ENCODE results near the gene SMIM26.
A peak's percentile ranks its signal among the peaks of the same experiment; 100 is the strongest.
"Not testable (repeated sequence)": the region's sequence is repeated elsewhere in the genome, so short reads cannot be mapped to it uniquely, and the experiment has no call there.

The SMIM26 gene, protein sequence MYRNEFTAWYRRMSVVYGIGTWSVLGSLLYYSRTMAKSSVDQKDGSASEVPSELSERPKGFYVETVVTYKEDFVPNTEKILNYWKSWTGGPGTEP

DNA sequence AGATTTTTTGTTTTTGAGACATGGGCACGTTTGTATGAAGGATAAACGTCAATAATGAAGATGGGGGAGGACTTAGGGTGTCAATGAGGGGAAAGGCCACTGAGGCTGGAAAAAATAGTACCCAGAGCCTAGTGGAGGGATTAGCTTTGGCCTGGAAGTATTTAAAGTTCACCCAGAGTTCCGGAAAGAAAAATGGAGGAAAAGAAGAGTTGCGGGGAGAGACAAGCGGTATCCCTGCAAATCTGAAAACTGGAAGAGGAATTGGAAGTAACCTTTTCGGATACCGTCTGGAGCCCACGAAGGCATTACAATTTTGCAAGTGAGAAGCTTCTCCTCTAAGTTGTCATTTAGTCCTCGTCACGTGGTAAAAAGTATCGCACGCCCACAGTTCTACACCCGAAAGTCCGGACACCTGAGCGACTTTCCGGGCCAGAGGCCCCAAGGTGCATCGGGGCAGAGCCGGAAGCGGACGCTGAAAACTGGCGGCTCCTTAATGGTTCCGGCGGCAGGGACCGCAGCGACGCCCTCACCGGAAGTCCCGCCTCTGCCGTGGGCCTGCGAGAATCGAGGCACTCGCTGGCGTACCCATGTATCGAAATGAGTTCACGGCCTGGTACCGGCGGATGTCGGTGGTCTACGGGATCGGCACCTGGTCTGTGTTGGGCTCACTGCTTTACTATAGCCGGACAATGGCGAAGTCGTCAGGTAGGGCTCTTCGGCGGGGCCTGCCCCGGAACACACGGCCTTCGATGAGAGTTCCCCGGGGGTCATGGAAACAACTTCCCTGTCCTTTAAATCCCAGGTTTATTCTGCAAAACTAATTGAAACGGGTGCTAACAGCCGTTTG lies at the start of gene SMIM26:
SMIM26 (plus strand) TSS at position 541 of the 847 bp plus-strand sequence; CDS start at position 588, 47 bp downstream.
- DNase-seq = peak; percentile 98

DNA sequence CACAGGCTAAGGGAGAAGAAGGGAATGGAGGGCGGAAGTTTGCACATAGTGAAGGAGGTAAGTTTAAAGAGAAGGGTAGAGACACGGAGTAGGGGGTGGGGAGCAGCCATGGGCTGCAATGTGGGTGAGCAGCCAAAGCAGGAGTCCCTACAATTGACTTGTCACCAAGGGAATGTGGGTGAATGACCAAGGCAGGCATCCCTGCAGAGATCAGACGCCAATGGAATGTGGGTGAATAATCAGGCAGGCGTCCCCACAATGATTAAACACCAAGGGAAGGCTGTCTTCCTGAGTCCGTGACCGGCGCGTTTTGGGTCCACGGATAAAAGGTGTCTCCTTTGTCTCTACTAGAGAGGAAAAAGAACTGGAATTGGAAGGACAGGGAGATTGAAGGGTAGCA lies 45.2 kb upstream of the SMIM26 start:
- DNase-seq = not testable (repeated sequence)

- DNase-seq = no peak
These were observed 44.2 kb upstream of the SMIM26 start for GRCh38 chr20:18523066-18523465.

DNA sequence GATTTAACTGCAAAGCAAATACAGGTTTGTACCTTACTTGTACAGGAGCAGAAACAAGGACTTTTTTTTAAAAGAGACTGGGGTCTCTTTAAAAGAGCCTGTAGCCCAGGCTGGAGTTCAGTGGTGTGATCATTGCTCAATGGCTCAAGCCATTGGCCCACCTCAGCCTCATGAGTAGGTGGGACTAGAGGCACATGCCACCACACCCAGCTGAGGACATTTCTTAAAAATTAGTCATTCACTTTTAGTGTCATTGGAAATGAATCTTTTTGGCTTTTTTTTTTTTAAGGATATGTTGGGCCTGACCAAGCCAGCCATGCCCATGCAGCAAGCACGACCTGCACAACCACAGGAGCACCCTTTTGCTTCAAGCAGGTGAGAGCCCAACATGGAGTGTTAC lies 42.6 kb upstream of the SMIM26 start:
- DNase-seq = no peak

DNA sequence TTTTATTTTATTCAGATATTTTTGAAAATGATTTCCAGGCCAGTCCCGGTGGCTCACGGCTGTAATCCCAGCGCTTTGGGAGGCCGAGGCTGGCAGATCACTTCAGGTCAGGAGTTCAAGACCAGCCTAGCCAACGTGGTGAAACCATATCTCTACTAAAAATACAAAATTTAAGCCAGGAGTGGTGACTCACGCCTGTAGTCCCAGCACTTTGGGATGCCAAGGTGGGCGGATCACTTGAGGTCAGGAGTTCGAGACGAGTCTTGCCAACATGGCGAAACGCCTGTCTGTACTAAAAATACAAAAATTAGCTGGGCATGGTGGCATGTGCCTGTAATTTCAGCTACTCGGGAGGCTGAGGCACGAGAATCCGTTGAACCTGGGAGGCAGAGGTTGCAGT lies 40.5 kb upstream of the SMIM26 start:
- DNase-seq = not testable (repeated sequence)

GRCh38 chr20:18527339-18527738 lies 39.9 kb upstream of the SMIM26 start:
- no peak for DNase-seq

GRCh38 chr20:18527836-18528235 lies 39.4 kb upstream of the SMIM26 start:
- no peak for DNase-seq

DNA sequence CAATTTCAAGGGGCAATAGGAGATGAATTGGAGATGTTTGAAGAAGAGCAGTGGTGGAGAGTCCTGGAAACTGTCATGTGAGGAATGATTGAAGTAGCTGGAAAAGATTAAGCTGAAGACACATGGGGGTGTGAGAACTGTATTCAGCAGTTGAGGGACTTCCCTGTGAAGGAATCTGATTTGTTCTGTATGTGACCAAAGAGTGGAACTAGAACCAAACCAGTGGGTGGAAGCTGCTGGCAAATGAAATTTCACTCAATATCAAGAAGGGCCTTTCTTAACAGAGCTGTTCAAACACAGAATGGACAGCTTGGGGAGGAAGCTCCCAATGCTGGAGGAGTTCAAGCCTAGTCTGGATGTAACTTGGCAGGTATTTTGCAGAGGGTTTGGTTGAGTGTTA lies 38.2 kb upstream of the SMIM26 start:
- no peak for DNase-seq

- no peak for DNase-seq
These were observed 34.6 kb upstream of the SMIM26 start for GRCh38 chr20:18532626-18533025.

GRCh38 chr20:18533491-18533890 lies 33.7 kb upstream of the SMIM26 start:
- DNase-seq = no peak

GRCh38 chr20:18533978-18534644 lies 33.1 kb upstream of the SMIM26 start:
- no peak for DNase-seq

DNA sequence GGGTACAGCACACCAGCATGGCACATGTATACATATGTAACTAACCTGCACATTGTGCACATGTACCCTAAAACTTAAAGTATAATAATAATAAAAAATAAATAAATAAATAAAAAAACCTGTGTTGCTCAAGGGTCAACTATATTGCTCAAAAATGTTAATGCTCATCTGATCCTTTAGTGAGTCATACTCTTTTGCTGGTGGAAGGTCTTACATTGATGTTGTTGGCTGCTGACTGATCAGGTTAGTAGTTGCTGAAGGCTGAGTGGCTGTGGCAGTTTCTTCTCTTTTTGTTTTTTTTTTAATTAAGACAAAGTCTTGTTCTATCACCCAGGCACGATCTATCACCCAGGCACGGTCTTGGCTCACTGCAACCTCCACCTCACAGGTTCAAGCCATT lies 29.6 kb upstream of the SMIM26 start:
- DNase-seq = no peak

- no peak for DNase-seq
These were observed 25.5 kb upstream of the SMIM26 start for GRCh38 chr20:18541741-18542140.

- no peak for DNase-seq
These were observed 24.0 kb upstream of the SMIM26 start for GRCh38 chr20:18543216-18543615.

DNA sequence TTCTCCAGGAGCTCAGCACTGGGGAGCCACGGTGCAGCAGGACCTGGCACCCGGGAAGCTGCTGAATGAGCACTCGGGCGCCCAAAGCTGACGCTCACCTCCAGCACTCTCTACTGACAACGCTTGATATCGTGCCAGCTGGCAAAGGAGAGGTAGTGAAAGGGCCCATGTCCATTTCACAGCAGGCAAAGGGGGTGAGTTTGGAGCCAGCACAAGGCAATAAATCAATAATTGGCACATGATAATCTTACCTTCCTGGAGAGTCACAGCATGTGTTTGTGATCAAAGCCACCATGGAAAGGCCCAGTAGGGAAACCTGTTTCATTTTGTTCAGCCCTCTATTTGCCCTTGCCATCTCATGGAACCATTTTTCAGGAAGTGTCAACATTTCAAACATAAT lies 23.3 kb upstream of the SMIM26 start:
- no peak for DNase-seq

DNA sequence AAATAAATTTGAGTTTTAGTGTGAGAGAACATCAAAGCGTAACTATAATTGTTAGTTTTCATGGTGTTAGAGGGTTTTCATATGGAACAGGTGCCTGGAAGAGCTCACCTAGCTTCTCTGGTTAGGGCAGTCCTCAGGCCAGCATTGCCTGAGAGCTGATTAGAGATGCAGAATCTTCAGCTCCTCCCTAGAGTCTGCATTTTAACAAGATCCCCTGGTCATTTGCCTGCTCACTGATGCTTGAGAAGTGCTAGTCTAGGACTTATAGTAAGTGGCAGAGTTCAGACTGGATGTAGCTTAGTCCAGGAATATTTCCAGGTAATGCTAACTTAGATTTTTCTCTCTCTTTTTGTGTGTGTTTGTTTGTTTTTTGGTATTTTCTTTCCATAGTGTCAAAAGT lies 21.7 kb upstream of the SMIM26 start:
- no peak for DNase-seq

GRCh38 chr20:18548465-18548864 lies 18.8 kb upstream of the SMIM26 start:
- no peak for DNase-seq

- DNase-seq = no peak
These were observed 13.5 kb upstream of the SMIM26 start for GRCh38 chr20:18553746-18554145.

DNA sequence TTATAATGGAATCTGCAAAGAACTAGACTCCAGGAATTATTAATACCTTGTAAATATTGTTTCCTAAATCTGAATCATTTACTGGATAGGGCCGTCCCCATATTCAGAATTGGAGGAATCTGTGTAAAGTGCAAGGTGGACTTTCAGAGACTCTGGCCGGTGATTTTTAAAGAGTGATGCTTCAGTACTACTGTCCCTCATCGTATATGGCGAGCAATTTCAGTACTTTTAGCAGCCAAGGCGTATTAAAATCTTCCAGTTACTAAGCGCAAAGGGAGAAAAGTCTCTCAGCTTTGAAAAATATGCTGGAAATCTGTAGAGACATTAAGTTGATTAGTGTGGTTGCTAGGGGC lies 483 bp downstream of the SMIM26 start:
- no peak for DNase-seq

DNA sequence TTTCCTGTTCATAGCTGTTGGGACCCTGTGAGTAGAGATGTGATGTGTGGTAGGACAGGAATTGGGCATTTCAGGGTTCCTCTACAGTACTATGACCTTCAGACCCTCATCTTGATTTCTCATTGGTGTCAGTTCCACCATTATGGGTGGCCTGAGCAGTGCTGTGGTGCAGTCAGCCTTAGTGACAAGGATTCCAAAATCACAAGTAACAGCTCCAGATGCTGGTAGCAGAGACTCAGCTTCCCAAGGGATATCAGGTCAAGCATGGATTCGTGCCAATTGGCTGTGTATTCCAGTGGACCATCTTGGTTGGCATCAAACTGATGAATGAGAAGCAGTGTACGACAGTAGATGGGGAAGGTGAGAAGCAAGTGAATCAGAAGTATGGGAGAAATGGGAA lies 3.8 kb downstream of the SMIM26 start:
- DNase-seq = no peak

DNA sequence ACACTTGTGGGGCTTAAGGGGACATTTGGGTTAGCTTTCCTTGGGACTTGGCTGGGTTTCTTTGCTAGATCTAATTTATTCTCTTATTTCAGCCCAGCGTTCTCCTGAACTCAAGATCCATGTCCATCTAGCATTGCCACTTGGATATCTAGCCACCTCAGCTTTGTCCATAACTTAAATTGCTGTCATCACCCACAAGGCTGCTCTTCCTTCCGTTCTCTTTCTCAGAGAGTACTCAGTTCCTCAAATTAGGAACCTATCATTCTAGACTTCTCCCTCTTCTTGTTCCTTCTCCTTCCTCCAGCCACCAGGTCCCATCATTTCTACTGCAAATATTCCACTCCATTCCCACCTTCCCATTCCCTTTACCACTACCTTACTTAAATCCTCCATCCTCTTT lies 4.3 kb downstream of the SMIM26 start:
- DNase-seq = no peak

- DNase-seq = no peak
These were observed 10.7 kb downstream of the SMIM26 start for GRCh38 chr20:18577942-18578341.

- DNase-seq = no peak
These were observed 11.3 kb downstream of the SMIM26 start for GRCh38 chr20:18578581-18578980.

GRCh38 chr20:18580012-18580411 lies 12.8 kb downstream of the SMIM26 start:
- no peak for DNase-seq
